Coronary artery (tissue), 2 donors: ENCODE results near the gene PTS.
"Not testable (repeated sequence)": the region's sequence is repeated elsewhere in the genome, so short reads cannot be mapped to it uniquely, and the experiment has no call there.

Source experiments
- DNase-seq: peaks from one replicate; pipeline ENCODE4 v3.0.0-alpha.2; 2017; ENCODE audit warnings: low spot score
- H3K27ac ChIP-seq, 2 donors: fragments of 200-600 bp; sonication (generic); one replicate each; pipeline ENCODE4 v1.5.1; 2016 to 2019
- H3K4me3 ChIP-seq: fragments of 200-600 bp; sonication (generic); 2 replicates; pipeline ENCODE4 v1.5.1; 2016; ENCODE audit warnings: mild to moderate bottlenecking, moderate library complexity
- TF ChIP-seq, protein P1 (sequence below): fragments of 200-600 bp; sonication (generic); IDR thresholded peaks from one replicate; pipeline ENCODE4 v1.5.1; 2019; ENCODE audit warnings: antibody characterized with exemption

Gene PTS

DNA sequence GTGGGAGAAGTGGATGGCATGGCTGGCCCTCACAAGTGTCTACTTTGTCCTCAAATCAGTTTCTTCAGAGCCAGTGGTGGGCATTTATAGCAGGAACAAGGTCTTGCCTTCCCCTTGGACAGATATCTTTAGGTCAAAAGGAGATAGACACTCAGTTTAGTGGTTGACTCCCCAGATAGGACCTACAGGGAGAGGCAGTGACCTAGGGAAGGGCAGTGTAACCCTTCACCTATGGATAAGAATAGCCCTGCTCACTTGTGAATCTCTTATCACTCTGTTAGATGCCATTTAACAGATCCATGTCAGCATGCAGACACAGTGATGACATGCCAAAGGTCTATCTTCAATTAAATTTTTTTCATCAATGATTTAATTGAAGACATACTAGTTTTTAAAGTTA lies 39.9 kb upstream of the PTS start:
- TF ChIP-seq, protein P1, sequence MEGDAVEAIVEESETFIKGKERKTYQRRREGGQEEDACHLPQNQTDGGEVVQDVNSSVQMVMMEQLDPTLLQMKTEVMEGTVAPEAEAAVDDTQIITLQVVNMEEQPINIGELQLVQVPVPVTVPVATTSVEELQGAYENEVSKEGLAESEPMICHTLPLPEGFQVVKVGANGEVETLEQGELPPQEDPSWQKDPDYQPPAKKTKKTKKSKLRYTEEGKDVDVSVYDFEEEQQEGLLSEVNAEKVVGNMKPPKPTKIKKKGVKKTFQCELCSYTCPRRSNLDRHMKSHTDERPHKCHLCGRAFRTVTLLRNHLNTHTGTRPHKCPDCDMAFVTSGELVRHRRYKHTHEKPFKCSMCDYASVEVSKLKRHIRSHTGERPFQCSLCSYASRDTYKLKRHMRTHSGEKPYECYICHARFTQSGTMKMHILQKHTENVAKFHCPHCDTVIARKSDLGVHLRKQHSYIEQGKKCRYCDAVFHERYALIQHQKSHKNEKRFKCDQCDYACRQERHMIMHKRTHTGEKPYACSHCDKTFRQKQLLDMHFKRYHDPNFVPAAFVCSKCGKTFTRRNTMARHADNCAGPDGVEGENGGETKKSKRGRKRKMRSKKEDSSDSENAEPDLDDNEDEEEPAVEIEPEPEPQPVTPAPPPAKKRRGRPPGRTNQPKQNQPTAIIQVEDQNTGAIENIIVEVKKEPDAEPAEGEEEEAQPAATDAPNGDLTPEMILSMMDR: no peak
- Histone ChIP-seq H3K4me3 (no peak overlapping the region), H3K27ac (no peak overlapping the region)
- no peak for DNase-seq

DNA sequence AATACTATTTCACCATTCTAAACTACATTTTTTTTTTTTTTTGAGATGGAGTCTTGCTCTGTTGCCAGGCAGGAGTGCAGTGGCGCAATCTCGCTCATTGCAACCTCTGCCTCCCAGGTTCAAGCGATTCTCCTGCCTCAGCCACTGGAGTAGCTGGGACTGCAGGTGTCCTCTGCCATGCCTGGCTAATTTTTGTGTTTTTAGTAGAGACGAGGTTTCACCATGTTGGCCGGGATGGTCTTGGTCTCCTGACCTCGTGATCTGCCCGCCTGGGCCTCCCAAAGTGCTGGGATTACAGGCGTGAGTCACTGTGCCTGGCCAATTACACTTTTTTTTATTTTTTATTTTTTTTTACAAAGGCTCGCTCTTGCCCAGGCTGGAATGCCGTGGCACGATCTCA lies 31.1 kb upstream of the PTS start:
- H3K27ac ChIP-seq, DNase-seq: not testable (repeated sequence)

DNA sequence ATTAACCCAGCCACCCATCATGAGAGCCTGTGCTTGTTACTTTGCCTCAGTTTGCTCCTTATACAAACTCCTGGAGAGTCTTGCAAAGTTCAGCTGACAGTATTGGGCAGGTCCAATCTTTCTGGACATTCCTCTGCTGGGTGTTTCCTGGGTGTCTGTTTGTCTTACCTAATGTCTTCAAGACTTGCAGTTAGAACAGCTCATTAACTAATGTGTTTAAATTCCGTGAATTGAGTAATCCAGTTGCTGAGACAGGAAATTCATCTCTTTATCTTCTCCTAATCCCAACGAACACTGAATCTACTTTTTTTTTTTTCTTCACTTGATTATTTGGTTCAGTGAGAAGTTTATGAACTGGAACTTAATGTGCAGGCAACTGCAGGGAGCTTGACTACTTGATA lies 30.3 kb upstream of the PTS start:
- TF ChIP-seq, protein P1: no peak
- no peak for DNase-seq
- Histone ChIP-seq H3K4me3 (no peak overlapping the region), H3K27ac (no peak overlapping the region)

More for the DNA sequence above, 31.1 kb upstream of the PTS start:
- not testable (repeated sequence) for H3K4me3 ChIP-seq

DNA sequence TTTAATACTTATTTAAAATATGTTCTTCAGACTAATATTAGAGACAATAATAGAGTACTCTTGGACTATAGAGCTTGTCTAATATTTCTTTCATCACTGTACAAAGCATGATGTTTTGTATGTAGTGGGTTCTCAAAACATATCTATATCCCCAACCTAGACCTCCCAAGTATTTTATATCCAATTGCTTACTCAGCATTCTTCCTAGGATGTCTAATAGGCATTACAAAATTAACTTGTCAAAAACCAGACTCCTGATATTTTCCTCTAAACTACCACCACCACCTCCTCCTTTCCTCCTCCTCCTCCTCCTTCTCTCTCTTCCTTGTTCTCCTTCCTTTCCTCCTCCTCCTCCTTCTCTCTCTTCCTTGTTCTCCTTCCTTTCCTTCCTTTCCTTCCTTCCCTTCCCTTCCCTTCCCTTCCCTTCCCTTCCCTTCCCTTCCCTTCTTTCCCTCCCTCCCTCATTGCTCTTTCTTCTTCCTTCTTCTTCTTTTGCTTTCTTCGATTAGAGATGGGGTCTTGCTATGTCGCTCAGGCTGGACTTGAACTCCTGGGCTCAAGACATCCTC lies 29.6 kb upstream of the PTS start:
- Histone ChIP-seq H3K27ac (no peak overlapping the region), H3K4me3 (no peak overlapping the region)
- DNase-seq: no peak
- TF ChIP-seq, protein P1: no peak

DNA sequence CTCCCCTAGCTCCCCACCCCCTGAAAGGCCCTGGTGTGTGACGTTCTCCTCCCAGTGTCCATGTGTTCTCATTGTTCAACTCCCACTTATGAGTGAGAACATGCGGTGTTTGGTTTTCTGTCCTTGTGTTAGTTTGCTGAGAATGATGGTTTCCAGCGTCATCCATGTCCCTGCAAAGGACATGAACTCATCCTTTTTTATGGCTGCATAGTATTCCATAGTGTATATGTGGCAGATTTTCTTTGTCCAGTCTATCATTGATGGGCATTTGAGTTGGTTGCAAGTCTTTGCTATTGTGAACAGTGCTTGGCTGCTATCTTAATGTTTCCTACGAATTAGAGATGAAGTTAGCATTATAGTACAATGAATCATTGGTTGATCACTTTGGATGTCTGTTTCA lies 27.1 kb upstream of the PTS start:
- not testable (repeated sequence) for DNase-seq, H3K27ac ChIP-seq, H3K4me3 ChIP-seq

DNA sequence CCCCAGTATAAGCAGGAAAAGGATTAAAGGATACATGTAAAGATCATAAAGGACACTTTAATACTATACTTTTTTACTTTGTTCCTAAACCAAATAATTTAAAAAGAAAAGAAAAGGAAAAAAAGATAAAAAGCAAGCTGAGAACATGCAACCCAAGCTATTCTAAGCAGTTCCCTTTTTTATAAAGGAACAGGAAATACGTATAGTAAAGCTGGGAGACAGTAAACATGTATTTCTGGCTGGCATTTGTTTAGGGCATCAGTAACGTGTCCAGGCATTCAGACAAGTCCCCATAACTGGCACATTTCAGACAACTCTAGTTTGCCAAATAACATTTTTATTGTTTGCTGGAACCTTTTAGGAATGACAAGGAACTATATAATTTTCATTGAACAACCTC lies 26.0 kb upstream of the PTS start:
- TF ChIP-seq, protein P1: no peak
- no peak for DNase-seq
- Histone ChIP-seq H3K4me3 (no peak overlapping the region), H3K27ac (no peak overlapping the region)

DNA sequence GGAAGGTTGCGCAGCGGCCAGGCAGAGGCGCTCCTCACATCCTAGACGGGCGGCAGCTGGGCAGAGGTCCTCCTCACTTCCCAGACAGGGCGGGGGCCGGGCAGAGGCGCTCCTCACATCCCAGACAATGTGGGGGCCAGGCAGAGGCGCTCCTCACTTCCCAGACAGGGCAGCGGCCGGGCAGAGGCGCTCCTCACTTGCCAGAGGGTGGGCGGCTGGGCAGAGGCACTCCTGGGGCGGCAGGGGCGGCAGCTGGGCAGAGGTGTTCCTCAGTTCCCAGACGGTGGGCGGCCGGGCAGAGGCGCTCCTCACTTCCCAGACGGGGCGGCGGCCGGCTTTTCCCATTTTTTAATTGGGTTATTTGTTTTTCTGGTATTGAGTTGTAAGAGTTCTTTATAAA lies 20.2 kb upstream of the PTS start:
- H3K4me3 ChIP-seq: no peak overlapping the region
- H3K27ac ChIP-seq: no peak overlapping the region
- DNase-seq: no peak
- TF ChIP-seq, protein P1: no peak

DNA sequence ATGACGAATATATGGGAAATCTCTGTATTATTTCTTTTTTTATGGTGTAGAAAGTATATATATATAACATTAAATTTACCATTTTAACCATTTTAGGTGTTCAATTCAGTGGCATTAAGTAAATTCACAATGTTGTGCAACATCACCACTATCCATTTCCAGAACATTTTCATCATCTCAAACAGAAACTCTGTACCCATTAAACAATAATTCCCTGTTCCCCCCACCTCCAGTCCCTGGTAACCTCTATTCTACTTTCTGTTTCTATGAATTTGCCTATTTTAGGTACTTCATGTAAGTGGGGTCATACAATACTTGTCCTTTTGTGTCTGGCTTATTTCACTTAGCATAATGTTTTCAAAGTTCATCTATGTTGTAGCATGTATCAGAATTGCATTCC lies 15.3 kb upstream of the PTS start:
- TF ChIP-seq, protein P1: no peak
- no peak overlapping the region for H3K4me3 ChIP-seq
- no peak overlapping the region for H3K27ac ChIP-seq
- no peak for DNase-seq
